Measurements from ENCODE around the gene LPCAT1.
"Not testable (repeated sequence)": the region's sequence is repeated elsewhere in the genome, so short reads cannot be mapped to it uniquely, and the experiment has no call there.

LPCAT1 gene

DNA sequence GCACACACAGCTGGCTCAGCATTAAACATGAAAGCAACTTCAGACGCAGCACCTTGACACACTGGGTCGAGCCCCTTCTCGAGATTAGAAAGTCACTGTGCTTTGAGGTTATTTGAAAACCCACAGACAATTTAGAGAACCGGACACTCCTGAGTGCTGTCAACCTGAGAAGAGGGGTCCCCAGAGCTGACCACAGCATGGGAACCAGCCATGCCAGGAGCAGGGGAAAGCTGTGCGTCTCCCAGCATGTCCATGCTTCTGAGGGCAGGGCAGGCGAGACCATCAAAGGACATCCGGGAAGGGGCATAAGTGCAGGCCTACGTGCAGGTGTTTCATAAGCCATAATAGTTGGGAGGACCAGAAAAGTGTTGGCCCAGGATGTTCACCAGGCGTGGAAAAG lies 99.0 kb downstream of the LPCAT1 start:
- no peak for DNase-seq (ENCODE audit: low spot score)

GRCh38 chr5:1423901-1424603 lies 99.7 kb downstream of the LPCAT1 start:
- no peak for DNase-seq (ENCODE audit: low spot score)

- DNase-seq (ENCODE audit: low spot score), result not testable (repeated sequence)
These were observed 101.2 kb downstream of the LPCAT1 start for GRCh38 chr5:1422522-1422921.

DNA sequence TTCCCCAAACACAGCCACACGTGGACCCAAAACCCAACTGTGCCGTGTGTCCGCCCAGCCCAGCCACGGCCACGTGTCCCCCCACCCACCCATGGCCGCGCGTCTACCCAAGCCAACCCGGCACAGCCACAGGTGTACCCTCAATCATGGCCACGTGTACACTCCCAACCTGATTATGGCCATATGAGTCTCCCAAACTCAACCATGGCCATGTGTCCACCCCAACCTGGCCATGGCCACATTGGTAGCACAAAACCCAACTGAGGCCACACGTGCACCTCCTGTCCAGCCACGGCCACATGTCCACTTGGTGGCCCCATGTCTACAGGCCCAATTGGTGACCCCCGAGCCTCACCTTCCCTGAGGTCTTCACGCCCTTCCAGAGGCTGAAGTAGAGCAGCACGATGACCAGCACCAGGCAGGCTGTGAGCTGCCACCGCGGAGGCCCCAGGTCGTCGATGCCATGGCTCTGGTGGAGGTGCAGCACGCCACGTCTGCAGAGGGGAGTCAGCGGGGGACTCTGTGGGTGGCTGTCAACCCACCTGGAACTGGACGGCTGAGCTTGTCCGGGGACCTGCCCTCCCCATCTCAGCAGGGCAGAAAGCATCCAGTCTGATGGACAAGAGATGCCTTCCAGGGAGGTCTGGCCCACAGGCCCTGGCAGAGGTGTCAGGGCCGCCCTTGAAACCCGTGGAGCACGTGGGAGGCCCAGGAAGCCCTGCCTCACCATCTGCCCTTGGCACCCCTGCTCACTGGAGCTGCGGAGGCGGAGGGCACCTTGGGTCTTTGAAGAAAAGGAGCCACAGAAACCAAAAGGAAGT lies 102.0 kb downstream of the LPCAT1 start:
- no peak for DNase-seq (ENCODE audit: low spot score)

- DNase-seq (ENCODE audit: low spot score), result no peak
These were observed 103.3 kb downstream of the LPCAT1 start for GRCh38 chr5:1420211-1421195.

- DNase-seq (ENCODE audit: low spot score), result no peak
These were observed 104.1 kb downstream of the LPCAT1 start for GRCh38 chr5:1419476-1420210.

DNA sequence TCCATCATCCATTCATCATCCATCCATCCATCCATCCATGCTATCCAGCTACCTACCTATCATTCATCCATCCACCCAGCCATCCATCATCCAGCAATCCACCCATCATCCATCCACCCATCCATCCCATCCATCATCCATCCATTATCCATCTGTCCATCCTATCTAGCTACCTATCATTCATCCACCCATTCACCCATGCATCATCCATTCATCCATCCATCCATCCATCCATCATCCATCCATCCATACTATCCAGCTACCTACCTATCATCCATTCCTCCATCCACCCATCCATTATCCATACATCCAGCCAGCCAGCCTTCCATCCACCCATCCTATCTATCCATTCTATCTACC lies 104.9 kb downstream of the LPCAT1 start:
- DNase-seq (ENCODE audit: low spot score), result no peak

DNA sequence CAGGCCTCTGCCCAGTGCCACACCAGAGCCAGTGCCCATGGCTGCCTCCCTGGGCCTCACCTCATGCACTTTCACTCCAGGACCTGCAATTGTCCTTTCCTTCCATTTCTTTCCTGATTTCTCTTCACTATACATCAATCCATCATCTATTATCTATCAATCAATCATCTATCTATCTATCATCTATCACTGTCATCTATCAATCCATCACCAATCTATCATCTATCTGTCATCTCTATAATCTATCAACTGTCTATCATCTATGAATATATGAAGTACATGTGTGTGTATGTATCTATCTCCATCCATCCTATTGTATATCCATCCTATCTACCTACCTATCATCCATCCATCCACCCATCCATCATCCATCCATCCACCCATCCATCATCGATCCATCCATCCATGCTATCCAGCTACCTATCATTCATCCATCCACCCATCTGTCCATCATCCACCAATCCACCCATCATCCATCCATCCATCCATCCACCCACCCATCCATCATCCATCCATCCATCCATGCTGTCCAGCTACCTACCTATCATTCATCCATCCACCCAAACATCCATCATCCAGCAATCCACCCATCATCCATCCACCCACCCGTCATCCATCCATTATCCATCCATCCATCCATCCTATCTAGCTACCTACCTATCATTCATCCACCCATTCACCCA lies 105.4 kb downstream of the LPCAT1 start:
- no peak for DNase-seq (ENCODE audit: low spot score)

GRCh38 chr5:1417586-1418225 lies 106.1 kb downstream of the LPCAT1 start:
- DNase-seq (ENCODE audit: low spot score), result no peak

DNA sequence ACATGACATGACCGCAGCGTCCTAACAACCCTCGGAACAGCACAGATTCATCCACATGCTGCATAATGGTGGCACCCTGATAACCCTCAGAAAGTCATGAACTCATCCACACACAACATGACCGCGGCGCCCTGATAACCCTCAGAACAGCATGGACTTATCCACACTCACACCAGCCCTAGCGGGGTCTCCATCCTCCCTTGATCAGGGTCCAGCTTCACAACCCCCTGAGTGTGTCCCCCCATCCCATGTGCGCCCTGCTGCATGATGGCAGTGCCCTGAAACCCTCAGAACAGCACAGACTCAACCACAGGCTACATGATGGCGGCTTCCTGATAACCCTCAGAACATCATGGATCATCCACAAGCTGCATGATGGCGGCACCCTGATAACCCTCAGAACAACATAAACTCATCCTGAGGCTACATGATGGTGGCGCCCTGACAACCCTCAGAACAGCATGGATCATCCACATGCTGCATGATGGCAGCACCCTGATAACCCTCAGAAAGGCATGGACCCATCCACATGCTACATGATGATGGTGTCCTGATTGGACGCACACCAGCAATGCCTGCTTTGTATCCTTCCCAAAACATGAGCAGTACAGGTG lies 106.8 kb downstream of the LPCAT1 start:
- no peak for DNase-seq (ENCODE audit: low spot score)

GRCh38 chr5:1415626-1416360 lies 108.0 kb downstream of the LPCAT1 start:
- no peak for DNase-seq (ENCODE audit: low spot score)

GRCh38 chr5:1415059-1415425 lies 108.7 kb downstream of the LPCAT1 start:
- no peak for DNase-seq (ENCODE audit: low spot score)

DNA sequence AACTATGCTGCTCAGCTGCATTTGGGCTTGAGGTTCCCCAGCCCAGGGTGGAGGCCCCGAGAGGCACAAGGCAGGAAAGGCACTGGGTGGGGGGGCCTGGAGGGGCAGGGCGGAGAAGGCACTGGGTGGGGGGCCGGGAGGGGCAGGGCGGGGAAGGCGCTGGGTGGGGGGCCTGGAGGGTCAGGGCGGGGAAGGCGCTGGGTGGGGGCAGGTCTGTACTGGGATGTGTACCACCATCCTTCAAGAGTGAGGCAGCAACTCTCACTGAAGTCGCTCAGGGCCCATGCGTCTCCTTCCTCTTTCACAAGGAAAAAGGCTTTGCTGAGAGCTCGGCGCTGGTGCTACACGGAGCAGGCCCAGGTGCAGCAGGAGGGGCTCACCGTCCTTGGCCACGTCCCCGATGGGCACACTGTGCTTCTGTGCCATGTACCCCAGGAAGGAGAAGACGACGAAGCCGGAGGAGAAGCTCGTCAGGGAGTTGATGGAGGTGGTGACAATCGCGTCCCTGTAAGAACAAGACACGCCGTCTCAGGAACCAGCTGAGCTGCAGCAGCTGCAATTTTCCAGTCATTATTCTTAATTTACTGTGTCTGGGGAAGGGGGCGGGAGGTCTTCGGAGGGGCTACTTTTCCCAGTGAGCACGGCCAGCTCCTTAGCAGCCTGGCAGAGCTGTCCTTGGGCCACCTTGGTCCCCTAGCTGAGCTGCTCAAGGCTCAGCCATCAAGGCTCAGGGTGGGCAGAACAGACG lies 109.3 kb downstream of the LPCAT1 start:
- DNase-seq (ENCODE audit: low spot score), result no peak

DNA sequence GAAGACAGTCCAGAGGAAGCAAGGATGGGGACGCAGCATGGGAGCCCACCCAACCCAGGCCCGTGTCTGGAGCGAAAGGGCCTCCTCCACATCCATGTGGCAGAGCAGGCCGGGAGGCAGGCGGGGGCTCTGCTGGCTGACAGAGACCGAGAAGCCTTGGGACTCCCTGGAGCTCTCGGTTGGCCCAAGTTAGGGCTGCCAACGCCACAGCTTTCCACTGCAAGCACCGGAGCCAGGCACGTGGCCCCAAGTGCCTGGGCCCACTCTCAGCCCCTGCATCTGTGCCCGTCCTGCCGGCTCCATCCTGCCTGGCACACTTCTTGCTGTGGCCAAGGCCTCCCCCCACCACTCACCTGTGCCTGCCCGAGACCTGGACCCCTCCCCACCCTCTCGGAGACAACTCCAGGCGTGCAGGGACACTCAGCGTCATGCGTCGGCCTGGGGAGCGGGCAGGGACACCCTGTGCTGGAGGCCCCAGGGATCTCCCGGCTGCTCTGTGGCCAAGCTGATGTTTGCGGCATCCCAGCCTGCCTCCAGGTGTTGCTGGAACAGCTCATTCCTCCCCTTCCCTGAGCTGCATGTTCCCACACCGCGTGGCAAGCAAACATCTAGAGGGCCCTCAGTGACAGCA lies 110.0 kb downstream of the LPCAT1 start:
- no peak for DNase-seq (ENCODE audit: low spot score)

GRCh38 chr5:1413211-1413610 lies 110.5 kb downstream of the LPCAT1 start:
- DNase-seq (ENCODE audit: low spot score), result no peak

DNA sequence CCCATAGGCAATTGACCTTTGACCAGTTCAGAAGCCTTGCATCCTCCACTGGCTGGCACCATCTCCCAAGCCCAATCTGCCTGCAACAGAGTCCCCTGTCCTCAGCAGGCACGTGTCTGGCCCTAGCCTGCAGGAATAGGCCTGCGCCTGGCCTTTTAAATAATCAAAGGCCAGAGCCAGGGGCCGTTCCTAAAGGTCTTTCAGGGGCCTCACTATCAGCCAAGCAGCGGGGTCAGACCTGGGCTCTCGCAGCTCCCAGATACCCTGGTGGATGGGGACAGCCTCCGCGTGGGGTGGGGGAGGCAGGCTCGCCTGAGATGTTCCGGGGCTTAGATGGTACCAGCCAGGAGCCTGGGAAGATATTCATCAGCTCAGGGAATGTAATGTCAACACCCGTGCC lies 111.1 kb downstream of the LPCAT1 start:
- DNase-seq (ENCODE audit: low spot score), result no peak

DNA sequence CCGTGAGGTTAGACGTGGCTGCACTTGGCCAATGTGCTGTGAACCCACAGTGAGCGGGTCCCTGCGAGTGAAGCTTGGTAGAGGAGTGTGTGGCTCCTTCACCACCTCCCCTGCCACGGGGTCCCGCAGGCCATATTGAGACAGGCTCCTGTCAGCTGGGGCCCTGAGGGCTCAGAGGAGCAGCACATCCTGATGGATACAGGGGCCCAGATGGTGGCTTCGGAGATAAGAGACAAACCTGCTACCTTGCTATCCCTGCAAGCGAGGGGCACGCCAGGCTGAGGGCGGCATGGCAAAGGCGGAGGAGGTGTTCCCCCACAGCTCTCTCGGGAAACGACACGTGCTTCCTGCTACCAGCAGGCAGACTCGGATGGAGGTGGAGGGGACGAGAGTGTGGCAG lies 111.6 kb downstream of the LPCAT1 start:
- no peak for DNase-seq (ENCODE audit: low spot score)

All from COLO829 (cell line).